ENCODE measurements around the gene DMRTC2. TPM values are rescaled to one million over a fixed set of nuclear protein-coding genes. Genes with fewer than 3 reads are reported as not detected.

Gene DMRTC2
- total and polyA plus RNA-seq, 9 of the 15 experiments (the other 6 are each of a cell fraction or from before 2014, with no cell fraction given), result 0.03 TPM; not detected in 8

DNA sequence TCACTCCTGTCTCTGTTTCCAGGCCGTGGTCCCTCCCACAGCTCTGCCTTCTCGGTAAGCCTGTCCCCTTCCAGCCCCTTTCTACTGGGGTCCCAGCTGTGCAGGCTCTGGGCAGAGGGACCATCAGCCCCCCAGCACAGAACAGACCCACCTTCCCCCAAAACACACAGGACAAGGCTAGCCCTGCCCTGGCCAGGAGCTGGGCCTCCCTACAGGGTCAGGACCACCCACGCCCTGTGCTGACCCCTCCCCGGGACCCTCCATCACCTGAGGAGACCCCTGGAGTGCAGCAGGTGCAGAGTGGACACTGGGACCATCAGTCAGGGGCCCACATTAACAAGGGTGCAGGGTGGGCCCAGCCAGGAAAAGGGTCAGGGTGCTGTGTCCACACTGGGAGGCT is 34.5 kb upstream of the DMRTC2 start:
- Histone ChIP-seq H3K9me1 (ENCODE audit: control insufficient read depth, insufficient read depth, low read length) (no peaks in the 10 kb centered on the region), H3K9me3 (replicated peaks; ENCODE audit: control insufficient read depth, insufficient read depth, low read depth, low read length) (no peaks in the 10 kb centered on the region), H3K4me3 (no peak overlapping the region), H4K20me1 (replicated peaks; ENCODE audit: control insufficient read depth, insufficient read depth, low read length) (peaks cover 3% of the 10 kb centered on the region; the same call in 1 of the 2 replicates), H3K9ac (ENCODE audit: insufficient read depth in 1 of 2, low read depth in 2 of 2, low read length in 2 of 2) (no peak overlapping the region), H3K79me2 (ENCODE audit: control insufficient read depth, insufficient read depth, low read length) (no peaks in the 10 kb centered on the region), H3K36me3 (ENCODE audit: control insufficient read depth, insufficient read depth, low read length) (no peaks in the 10 kb centered on the region), H3K4me2 (ENCODE audit: insufficient read depth, low read length) (no peak overlapping the region), H3K27me3 (ENCODE audit: control insufficient read depth in 2 of 2, insufficient read depth in 2 of 2, low read length in 2 of 2) (peaks cover 6 to 47% of the 10 kb centered on the region in 2 experiments; a peak in 4 of 5 replicates), H2AFZ (ENCODE audit: low read depth, low read length) (no peak overlapping the region), H3K27ac (ENCODE audit: extremely low read depth, low read depth, low read length) (no peak overlapping the region), H3K4me1 (replicated peaks in 1 of 2; ENCODE audit: control insufficient read depth in 2 of 2, insufficient read depth in 2 of 2, low read length in 2 of 2) (no peaks in the 10 kb centered on the region)
- DNase-seq (ENCODE audit: extremely low read depth in 1 of 4, low spot score in 3 of 4) (no peak), FAIRE-seq (no peak), ATAC-seq (no peak)
- CTCF ChIA-PET (ENCODE audit: low intra/inter-chr PET ratio), result no interaction called here
- in situ Hi-C loops (cut with MboI), result no loop called here
- WGBS (ENCODE audit: insufficient coverage, low coverage, missing lambda C conversion rate), result 3% methylated on average over 4 of the region's 4 CpGs
- intact Hi-C loops (cut with micrococcal nuclease), result no loop called here
- POLR2A ChIA-PET, result interaction anchor here (0.7 kb wide), 1 partner anchor 8 kb away, joined by 3 read pairs; no protein-coding TSS in a partner anchor
- BruUV-seq (replicated peaks), result no TSS peak
- TF ChIP-seq, protein P1, sequence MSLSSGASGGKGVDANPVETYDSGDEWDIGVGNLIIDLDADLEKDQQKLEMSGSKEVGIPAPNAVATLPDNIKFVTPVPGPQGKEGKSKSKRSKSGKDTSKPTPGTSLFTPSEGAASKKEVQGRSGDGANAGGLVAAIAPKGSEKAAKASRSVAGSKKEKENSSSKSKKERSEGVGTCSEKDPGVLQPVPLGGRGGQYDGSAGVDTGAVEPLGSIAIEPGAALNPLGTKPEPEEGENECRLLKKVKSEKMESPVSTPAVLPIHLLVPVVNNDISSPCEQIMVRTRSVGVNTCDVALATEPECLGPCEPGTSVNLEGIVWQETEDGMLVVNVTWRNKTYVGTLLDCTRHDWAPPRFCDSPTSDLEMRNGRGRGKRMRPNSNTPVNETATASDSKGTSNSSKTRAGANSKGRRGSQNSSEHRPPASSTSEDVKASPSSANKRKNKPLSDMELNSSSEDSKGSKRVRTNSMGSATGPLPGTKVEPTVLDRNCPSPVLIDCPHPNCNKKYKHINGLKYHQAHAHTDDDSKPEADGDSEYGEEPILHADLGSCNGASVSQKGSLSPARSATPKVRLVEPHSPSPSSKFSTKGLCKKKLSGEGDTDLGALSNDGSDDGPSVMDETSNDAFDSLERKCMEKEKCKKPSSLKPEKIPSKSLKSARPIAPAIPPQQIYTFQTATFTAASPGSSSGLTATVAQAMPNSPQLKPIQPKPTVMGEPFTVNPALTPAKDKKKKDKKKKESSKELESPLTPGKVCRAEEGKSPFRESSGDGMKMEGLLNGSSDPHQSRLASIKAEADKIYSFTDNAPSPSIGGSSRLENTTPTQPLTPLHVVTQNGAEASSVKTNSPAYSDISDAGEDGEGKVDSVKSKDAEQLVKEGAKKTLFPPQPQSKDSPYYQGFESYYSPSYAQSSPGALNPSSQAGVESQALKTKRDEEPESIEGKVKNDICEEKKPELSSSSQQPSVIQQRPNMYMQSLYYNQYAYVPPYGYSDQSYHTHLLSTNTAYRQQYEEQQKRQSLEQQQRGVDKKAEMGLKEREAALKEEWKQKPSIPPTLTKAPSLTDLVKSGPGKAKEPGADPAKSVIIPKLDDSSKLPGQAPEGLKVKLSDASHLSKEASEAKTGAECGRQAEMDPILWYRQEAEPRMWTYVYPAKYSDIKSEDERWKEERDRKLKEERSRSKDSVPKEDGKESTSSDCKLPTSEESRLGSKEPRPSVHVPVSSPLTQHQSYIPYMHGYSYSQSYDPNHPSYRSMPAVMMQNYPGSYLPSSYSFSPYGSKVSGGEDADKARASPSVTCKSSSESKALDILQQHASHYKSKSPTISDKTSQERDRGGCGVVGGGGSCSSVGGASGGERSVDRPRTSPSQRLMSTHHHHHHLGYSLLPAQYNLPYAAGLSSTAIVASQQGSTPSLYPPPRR (CRISPR knock-in tag; IDR thresholded peaks at IDR 0.05; ENCODE audit: borderline replicate concordance), result no peak
- no peak for TF ChIP-seq RAD51 (IDR thresholded peaks at IDR 0.05; ENCODE audit: borderline replicate concordance, low read depth)
